Peyer's patch (tissue), 4 donors: ENCODE results near the gene MUC5B. TPM values are rescaled to one million over a fixed set of nuclear protein-coding genes. Genes with fewer than 3 reads are reported as not detected.
A peak's percentile ranks its signal among the peaks of the same experiment; 100 is the strongest.

Experiments
- DNase-seq, 3 donors: peaks; one replicate each; pipeline ENCODE4 v3.0.0-alpha.2; 2017 to 2019
- H3K27ac ChIP-seq, 4 donors: fragments of 200-600 bp; sonication (generic); one replicate each; pipeline ENCODE4 v1.5.1; 2016 to 2019
- H3K27me3 ChIP-seq, 2 donors: fragments of 200-600 bp; sonication (generic); one replicate each; pipeline ENCODE4 v1.5.1; 2019
- H3K36me3 ChIP-seq, 3 donors: fragments of 200-600 bp; sonication (generic); one replicate each; pipeline ENCODE4 v1.5.1; 2016 to 2019
- H3K4me1 ChIP-seq, 4 donors: fragments of 200-600 bp; sonication (generic); one replicate each; pipeline ENCODE4 v1.5.1; 2016 to 2019
- H3K4me3 ChIP-seq, 4 donors: fragments of 200-600 bp; sonication (generic); 1 replicate in 3 of 4; 2 replicates in 1 of 4; pipeline ENCODE4 v1.5.1; 2016 to 2019; ENCODE audit warnings: mild to moderate bottlenecking in 1 of 4
- H3K9me3 ChIP-seq, 4 donors: fragments of 200-600 bp; sonication (generic); one replicate each; pipeline ENCODE4 v1.5.1; 2016 to 2019; ENCODE audit warnings: mild to moderate bottlenecking in 1 of 4
- POLR2A ChIP-seq, 2 donors: fragments of 450-650 bp; IDR thresholded peaks; one replicate each; pipeline ENCODE4 v1.5.1; 2017; ENCODE audit warnings: antibody characterized with exemption in 2 of 2, mild to moderate bottlenecking in 2 of 2, moderate library complexity in 2 of 2
- total RNA-seq, 4 donors: library from RNA; depleted of rRNA; stranded (reverse); fragments of >200 nt; gene quantifications; one replicate each; pipeline ENCODE4 v1.1.0, GENCODE V29; 2016
- TF ChIP-seq, protein P1 (sequence below), 6 experiments: fragments of 450-650 bp in 4 of 6; fragments of 200-600 bp in 2 of 6; sonication (generic) in 1 of 6; IDR thresholded peaks; one replicate each; pipeline ENCODE4 v1.5.1; 2017 to 2019; ENCODE audit warnings: antibody characterized with exemption in 6 of 6, mild to moderate bottlenecking in 3 of 6, moderate library complexity in 1 of 6

The MUC5B gene
- total RNA-seq, 4 donors from 2014 or later: 0.18 to 25.6 (median 10.5) TPM

GRCh38 chr11:1202776-1203504 is 19.9 kb upstream of the MUC5B start:
- peaks cover 0 to 3% (median 0%) of the 10 kb centered on the region in 4 donors for H3K4me1 ChIP-seq
- no peak for TF ChIP-seq POLR2A (IDR thresholded peaks at IDR 0.05)
- TF ChIP-seq, protein P1, sequence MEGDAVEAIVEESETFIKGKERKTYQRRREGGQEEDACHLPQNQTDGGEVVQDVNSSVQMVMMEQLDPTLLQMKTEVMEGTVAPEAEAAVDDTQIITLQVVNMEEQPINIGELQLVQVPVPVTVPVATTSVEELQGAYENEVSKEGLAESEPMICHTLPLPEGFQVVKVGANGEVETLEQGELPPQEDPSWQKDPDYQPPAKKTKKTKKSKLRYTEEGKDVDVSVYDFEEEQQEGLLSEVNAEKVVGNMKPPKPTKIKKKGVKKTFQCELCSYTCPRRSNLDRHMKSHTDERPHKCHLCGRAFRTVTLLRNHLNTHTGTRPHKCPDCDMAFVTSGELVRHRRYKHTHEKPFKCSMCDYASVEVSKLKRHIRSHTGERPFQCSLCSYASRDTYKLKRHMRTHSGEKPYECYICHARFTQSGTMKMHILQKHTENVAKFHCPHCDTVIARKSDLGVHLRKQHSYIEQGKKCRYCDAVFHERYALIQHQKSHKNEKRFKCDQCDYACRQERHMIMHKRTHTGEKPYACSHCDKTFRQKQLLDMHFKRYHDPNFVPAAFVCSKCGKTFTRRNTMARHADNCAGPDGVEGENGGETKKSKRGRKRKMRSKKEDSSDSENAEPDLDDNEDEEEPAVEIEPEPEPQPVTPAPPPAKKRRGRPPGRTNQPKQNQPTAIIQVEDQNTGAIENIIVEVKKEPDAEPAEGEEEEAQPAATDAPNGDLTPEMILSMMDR (IDR thresholded peaks at IDR 0.05): peak; percentile 78 to 91 (median 86)
- no peak overlapping the region for H3K27ac ChIP-seq
- no peaks in the 10 kb centered on the region for H3K36me3 ChIP-seq
- no peak overlapping the region for H3K4me3 ChIP-seq
- peak; percentile 47 to 79 (median 77) for DNase-seq
- H3K27me3 ChIP-seq: no peaks in the 10 kb centered on the region
- H3K9me3 ChIP-seq: no peaks in the 10 kb centered on the region

- DNase-seq: peak in 2 of 3 donors; percentile 35 to 44
- H3K27me3 ChIP-seq: no peaks in the 10 kb centered on the region
- no peaks in the 10 kb centered on the region for H3K36me3 ChIP-seq
- peaks cover 0 to 3% (median 0%) of the 10 kb centered on the region in 4 donors for H3K4me1 ChIP-seq
- no peak overlapping the region for H3K4me3 ChIP-seq
- no peak overlapping the region for H3K27ac ChIP-seq
- TF ChIP-seq, protein P1 (IDR thresholded peaks at IDR 0.05): no peak
- TF ChIP-seq POLR2A (IDR thresholded peaks at IDR 0.05): no peak
- no peaks in the 10 kb centered on the region for H3K9me3 ChIP-seq
These were observed 19.2 kb upstream of the MUC5B start for GRCh38 chr11:1203505-1204271.

DNA sequence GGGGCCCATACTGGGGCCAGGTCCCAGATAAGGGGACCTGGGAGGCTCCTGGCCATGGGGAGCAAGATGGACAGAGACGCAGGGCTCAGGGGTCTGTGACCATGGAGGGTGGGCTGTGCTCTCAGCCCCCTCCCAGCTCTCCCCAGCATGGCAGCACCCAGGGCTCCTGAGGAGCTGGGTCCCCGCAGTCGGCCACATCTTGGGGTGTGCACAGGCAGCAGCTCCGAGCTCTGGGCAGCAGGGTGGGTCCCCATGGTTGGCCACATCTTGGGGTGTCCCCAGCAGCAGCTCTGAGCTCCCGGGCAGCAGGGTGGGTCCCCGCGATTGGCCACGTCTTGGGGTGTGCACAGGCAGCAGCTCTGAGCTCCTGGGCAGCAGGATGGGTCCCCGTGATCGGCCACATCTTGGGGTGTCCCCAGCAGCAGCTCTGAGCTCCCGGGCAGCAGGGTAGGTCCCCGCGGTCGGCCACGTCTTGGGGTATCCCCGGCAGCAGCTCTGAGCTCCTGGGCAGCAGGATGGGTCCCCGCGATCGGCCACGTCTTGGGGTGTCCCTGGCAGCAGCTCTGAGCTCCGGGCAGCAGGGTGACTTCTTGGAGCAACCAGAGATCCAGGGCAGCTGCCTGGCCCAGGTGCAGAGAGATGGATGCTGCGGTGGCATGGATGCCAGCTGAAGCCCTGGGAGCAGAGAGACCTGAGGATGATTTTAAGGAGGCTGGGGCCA is 18.3 kb upstream of the MUC5B start:
- peak in 2 of 3 donors; percentile 36 to 44 for DNase-seq

GRCh38 chr11:1205121-1205986 is 17.5 kb upstream of the MUC5B start:
- H3K4me1 ChIP-seq: peaks cover 0 to 3% (median 0%) of the 10 kb centered on the region in 4 donors
- no peak overlapping the region for H3K27ac ChIP-seq
- TF ChIP-seq, protein P1 (IDR thresholded peaks at IDR 0.05): no peak
- TF ChIP-seq POLR2A (IDR thresholded peaks at IDR 0.05): no peak
- DNase-seq: peak in 2 of 3 donors; percentile 29 to 34
- H3K27me3 ChIP-seq: no peaks in the 10 kb centered on the region
- peaks cover 0 to 6% (median 0%) of the 10 kb centered on the region in 4 donors for H3K9me3 ChIP-seq
- H3K4me3 ChIP-seq: no peak overlapping the region
- H3K36me3 ChIP-seq: no peaks in the 10 kb centered on the region

More for the DNA sequence above, 18.3 kb upstream of the MUC5B start:
- H3K27ac ChIP-seq: no peak overlapping the region
- H3K4me3 ChIP-seq: no peak overlapping the region
- no peaks in the 10 kb centered on the region for H3K27me3 ChIP-seq
- H3K9me3 ChIP-seq: peaks cover 0 to 2% (median 0%) of the 10 kb centered on the region in 4 donors
- TF ChIP-seq, protein P1 (IDR thresholded peaks at IDR 0.05): no peak
- no peak for TF ChIP-seq POLR2A (IDR thresholded peaks at IDR 0.05)
- peaks cover 0 to 3% (median 0%) of the 10 kb centered on the region in 4 donors for H3K4me1 ChIP-seq
- H3K36me3 ChIP-seq: no peaks in the 10 kb centered on the region

DNA sequence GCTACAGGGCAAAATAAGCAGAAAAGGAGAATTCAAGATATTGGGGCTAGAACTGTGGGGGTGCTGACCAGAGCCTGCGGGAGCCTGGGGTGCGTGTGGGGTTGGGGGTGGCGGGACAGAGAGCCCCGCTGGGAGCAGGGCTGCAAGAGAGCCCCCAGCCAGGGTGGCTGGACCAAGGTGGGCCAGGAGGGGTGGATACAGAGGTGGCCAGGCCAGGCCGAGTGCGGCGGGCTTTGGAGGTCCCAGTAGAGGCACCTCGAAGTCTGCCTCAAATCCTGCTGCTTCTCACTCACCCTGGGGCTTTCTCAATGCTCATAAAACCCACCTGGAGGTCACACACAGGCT is 16.9 kb upstream of the MUC5B start:
- TF ChIP-seq POLR2A (IDR thresholded peaks at IDR 0.05): no peak
- TF ChIP-seq, protein P1 (IDR thresholded peaks at IDR 0.05): no peak
- no peak overlapping the region for H3K4me3 ChIP-seq
- peaks cover 0 to 11% (median 0%) of the 10 kb centered on the region in 4 donors for H3K9me3 ChIP-seq
- H3K36me3 ChIP-seq: no peaks in the 10 kb centered on the region
- peaks cover 0 to 3% (median 0%) of the 10 kb centered on the region in 4 donors for H3K4me1 ChIP-seq
- H3K27ac ChIP-seq: no peak overlapping the region
- no peaks in the 10 kb centered on the region for H3K27me3 ChIP-seq
- peak in 2 of 3 donors; percentile 24 to 26 for DNase-seq
